WI38 (cell line): ENCODE measurements around the gene HPS4.
"Not testable (repeated sequence)": the region's sequence is repeated elsewhere in the genome, so short reads cannot be mapped to it uniquely, and the experiment has no call there.

Experiments
- H3K4me3 ChIP-seq: 2 replicates; pipeline ENCODE4 v1.5.1; 2011; ENCODE audit warnings: low read depth, mild to moderate bottlenecking, control low read depth, low read length
- CTCF ChIP-seq: IDR thresholded peaks from 2 replicates; pipeline ENCODE4 v1.5.1; 2012; ENCODE audit warnings: low read depth, mild to moderate bottlenecking, control low read depth, low read length

The HPS4 gene

DNA sequence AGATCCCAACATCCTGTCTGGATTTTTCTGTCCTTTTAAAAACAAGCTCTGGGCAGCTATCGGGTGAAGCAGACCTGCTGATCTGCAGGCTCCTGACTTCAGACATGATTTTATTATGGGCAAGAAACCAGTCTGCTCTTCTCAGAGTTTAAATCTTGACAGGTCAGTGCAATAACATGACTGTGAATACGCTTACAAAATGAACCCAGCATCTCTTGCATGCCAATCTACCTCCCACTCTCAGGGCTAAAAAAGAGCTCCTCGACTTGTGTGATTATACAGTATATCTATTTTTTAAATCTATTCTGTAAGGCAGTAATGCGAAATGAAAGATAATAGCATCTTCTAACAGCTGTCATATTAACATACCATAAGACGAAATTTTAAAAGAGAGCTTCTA lies 73.2 kb downstream of the HPS4 start:
- no peak for TF ChIP-seq CTCF
- no peak overlapping the region for H3K4me3 ChIP-seq

- H3K4me3 ChIP-seq: no peak overlapping the region
- TF ChIP-seq CTCF: no peak
These were observed 73.8 kb downstream of the HPS4 start for GRCh38 chr22:26409719-26410335.

GRCh38 chr22:26408562-26409220 lies 74.9 kb downstream of the HPS4 start:
- not testable (repeated sequence) for H3K4me3 ChIP-seq

GRCh38 chr22:26406118-26406517 lies 77.5 kb downstream of the HPS4 start:
- no peak overlapping the region for H3K4me3 ChIP-seq
- no peak for TF ChIP-seq CTCF

DNA sequence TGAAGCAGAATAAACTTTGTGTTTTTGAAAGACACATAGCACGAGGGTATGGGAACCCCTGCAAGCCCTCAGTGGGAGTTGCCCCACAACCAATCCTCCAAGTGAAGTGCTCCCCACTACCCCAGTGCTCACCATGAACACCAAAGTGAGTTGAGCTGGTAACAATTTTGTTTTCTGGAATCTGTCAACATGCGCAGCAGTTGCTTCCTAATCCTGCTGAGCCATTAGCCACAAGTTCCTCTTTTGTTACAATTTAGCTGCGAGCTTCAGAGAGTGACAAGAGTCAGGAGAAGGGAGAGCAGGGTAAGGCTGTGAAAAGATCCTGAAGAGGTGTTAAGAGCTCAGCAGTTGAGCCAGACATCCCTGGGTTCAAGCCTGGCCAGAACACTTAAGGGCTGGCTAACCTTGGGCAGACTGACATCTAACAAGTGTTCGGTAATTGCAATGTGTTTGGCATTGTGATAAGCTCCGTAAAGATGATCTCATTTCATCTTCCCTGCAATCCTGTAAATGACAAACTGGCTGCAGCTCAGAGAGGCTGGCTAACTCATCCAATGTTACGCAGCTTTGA lies 78.6 kb downstream of the HPS4 start:
- H3K4me3 ChIP-seq: no peak overlapping the region
- TF ChIP-seq CTCF: no peak

DNA sequence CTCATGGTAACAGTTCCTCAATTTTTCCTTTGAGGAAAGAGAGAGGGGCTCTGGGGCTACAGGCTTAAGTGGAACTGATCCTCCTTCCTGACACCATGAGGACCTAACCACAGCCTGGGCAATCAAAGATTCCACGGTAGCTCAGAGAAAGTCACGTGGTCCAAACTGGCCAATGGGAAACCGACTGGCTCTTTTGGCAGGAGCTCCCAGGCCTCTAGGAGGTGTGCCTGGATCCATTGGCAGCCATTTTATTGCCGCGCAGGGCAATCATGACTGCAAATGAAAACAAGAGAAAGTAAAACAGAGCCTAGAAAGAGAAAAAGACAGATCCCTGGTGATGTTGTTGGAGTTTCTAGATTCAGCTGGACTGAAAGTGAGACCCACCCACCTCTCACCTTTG lies 81.9 kb downstream of the HPS4 start:
- no peak for TF ChIP-seq CTCF
- no peak overlapping the region for H3K4me3 ChIP-seq
